Upper lobe of left lung (tissue), 6 donors: ENCODE measurements around the gene WDR44. TPM values are rescaled to one million over a fixed set of nuclear protein-coding genes. Genes with fewer than 3 reads are reported as not detected.

Experiments
- ATAC-seq, 2 donors: fragments of 200-7000 bp; cut with Tn5 transposase; one replicate each; pipeline ENCODE4 v1.9.1; 2022; ENCODE audit warnings: mild to moderate bottlenecking in 2 of 2, moderate library complexity in 2 of 2; ENCODE audit not compliant: low FRiP score in 2 of 2
- DNase-seq, 2 donors: peaks; one replicate each; pipeline ENCODE4 v3.0.0-alpha.2; 2019 to 2020
- H3K27ac ChIP-seq, 4 donors: fragments of 200-600 bp; sonication (generic); one replicate each; pipeline ENCODE4 v1.5.1; 2016 to 2019
- H3K27me3 ChIP-seq, 4 donors: fragments of 200-600 bp; sonication (generic); one replicate each; pipeline ENCODE4 v1.5.1; 2017 to 2019
- H3K36me3 ChIP-seq, 4 donors: fragments of 200-600 bp; sonication (generic); one replicate each; pipeline ENCODE4 v1.5.1; 2016 to 2019
- H3K4me1 ChIP-seq, 4 donors: fragments of 200-600 bp; sonication (generic); one replicate each; pipeline ENCODE4 v1.5.1; 2018 to 2019
- H3K4me3 ChIP-seq, 4 donors: fragments of 200-600 bp; sonication (generic); one replicate each; pipeline ENCODE4 v1.5.1; 2017 to 2019; ENCODE audit warnings: mild to moderate bottlenecking in 2 of 4, moderate library complexity in 1 of 4
- H3K9me3 ChIP-seq, 4 donors: fragments of 200-600 bp; sonication (generic); one replicate each; pipeline ENCODE4 v1.5.1; 2018 to 2019
- CTCF ChIP-seq, 6 experiments: fragments of 450-650 bp in 4 of 6; fragments of 200-600 bp in 2 of 6; sonication (generic) in 2 of 6; IDR thresholded peaks; one replicate each; pipeline ENCODE4 v1.5.1; 2016 to 2019; ENCODE audit warnings: antibody characterized with exemption in 6 of 6
- EP300 ChIP-seq, 4 donors: sonication (generic); formaldehyde crosslinking; IDR thresholded peaks; one replicate each; pipeline ENCODE4 v1.5.1; 2017; ENCODE audit warnings: antibody characterized with exemption in 4 of 4, control low read depth in 2 of 4
- POLR2A ChIP-seq, 4 donors: fragments of 450-650 bp; IDR thresholded peaks; one replicate each; pipeline ENCODE4 v1.5.1; 2016 to 2017; ENCODE audit warnings: antibody characterized with exemption in 4 of 4, mild to moderate bottlenecking in 2 of 4
- POLR2AphosphoS5 ChIP-seq, 2 donors: sonication (generic); formaldehyde crosslinking; IDR thresholded peaks; one replicate each; pipeline ENCODE4 v1.5.1; 2017; ENCODE audit warnings: antibody characterized with exemption in 2 of 2
- WGBS, 2 donors: methylation state at CpG; one replicate each; pipeline ENCODE4 v1.1.5; 2017 to 2018; 5-methylcytosine and 5-hydroxymethylcytosine counted together
- small RNA-seq, 4 donors: library from RNA; depleted of rRNA; stranded (forward); fragments of <200 nt; gene quantifications; one replicate each; pipeline ENCODE3, GENCODE V24; 2016
- total RNA-seq, 6 donors: library from RNA; depleted of rRNA in 4 of 6; stranded (reverse); fragments of >200 nt in 4 of 6; gene quantifications; one replicate each; pipeline versions ENCODE4 v1.1.0 to v1.2.1, GENCODE V29; 2016 to 2021
- donor health status: DM: no; HTN: no; CAD: no; lungs with moderate emphysema.
- donor health status: DM: no; HTN: yes; CAD: no; lungs with severe emphysema.

WDR44 gene
- total RNA-seq, 6 donors from 2014 or later = 11.8 to 22.6 (median 13.9) TPM

- Histone ChIP-seq H3K4me1 (peaks cover 0 to 7% (median 3%) of the 10 kb centered on the region in 4 donors), H3K4me3 (no peak overlapping the region), H3K36me3 (no peaks in the 10 kb centered on the region), H3K27ac (no peak overlapping the region), H3K9me3 (no peaks in the 10 kb centered on the region), H3K27me3 (no peaks in the 10 kb centered on the region)
- 59 to 83% methylated on average over 1 to 15 of the region's 15 CpGs for WGBS, 2 donors
- TF ChIP-seq EP300 (IDR thresholded peaks at IDR 0.05) = no peak
- TF ChIP-seq POLR2AphosphoS5 (IDR thresholded peaks at IDR 0.05) = no peak
- TF ChIP-seq POLR2A (IDR thresholded peaks at IDR 0.05) = no peak
- TF ChIP-seq CTCF (IDR thresholded peaks at IDR 0.05) = no peak
- DNase-seq = no peak
- no peak for ATAC-seq
These were observed 153.4 kb downstream of the WDR44 start for GRCh38 chrX:118499295-118499694.

Small RNAs within 50 kb of the gene (small RNA-seq; reads per million reads assigned to genes)
- 0 reads per million in 4 donors for gene MIR1277

Other genes with a start within 250 kb of the WDR44 start
- gene KLHL13, start 229.3 kb upstream of the WDR44 start, total RNA-seq = 1 to 10 TPM in 2 of 6 donors, under 1 TPM in 3, not detected in 1; 0.63 to 3.8 (median 0.89) TPM
- 10 to 100 TPM; 20.6 to 51.6 (median 42.1) TPM for gene DOCK11, start 149.7 kb downstream of the WDR44 start, total RNA-seq